Osteocyte (in vitro differentiated cells): ENCODE measurements around the gene EPS8L3. TPM values are rescaled to one million over a fixed set of nuclear protein-coding genes. Genes with fewer than 3 reads are reported as not detected.

Experiments used
- DNase-seq: peaks from one replicate; pipeline ENCODE4 v3.0.0; 2021; ENCODE audit warnings: mixed read lengths; ENCODE audit not compliant: unreplicated experiment; ENCODE audit errors: extremely low spot score
- H3K27ac Mint-ChIP-seq: one replicate; pipeline ENCODE4 v1.8.0; 2021; ENCODE audit warnings: mild to moderate bottlenecking, mixed read lengths; ENCODE audit not compliant: unreplicated experiment
- H3K27me3 Mint-ChIP-seq: one replicate; pipeline ENCODE4 v1.8.0; 2021; ENCODE audit warnings: mixed read lengths; ENCODE audit not compliant: unreplicated experiment
- H3K36me3 Mint-ChIP-seq: one replicate; pipeline ENCODE4 v1.8.0; 2021; ENCODE audit warnings: mixed read lengths; ENCODE audit not compliant: unreplicated experiment
- H3K4me1 Mint-ChIP-seq: one replicate; pipeline ENCODE4 v1.8.0; 2021; ENCODE audit warnings: mixed read lengths; ENCODE audit not compliant: unreplicated experiment
- H3K4me3 Mint-ChIP-seq: one replicate; pipeline ENCODE4 v1.8.0; 2021; ENCODE audit warnings: mild to moderate bottlenecking, moderate library complexity, mixed read lengths; ENCODE audit not compliant: unreplicated experiment
- H3K9me3 Mint-ChIP-seq: one replicate; pipeline ENCODE4 v1.8.0; 2021; ENCODE audit warnings: mixed read lengths; ENCODE audit not compliant: unreplicated experiment
- total RNA-seq: library from RNA; stranded (reverse); gene quantifications from 2 replicates; pipeline ENCODE4 v1.2.1, GENCODE V29; 2021
- TF ChIP-seq, protein P1 (sequence below): fragments of 200-600 bp; sonication (generic); IDR thresholded peaks from 2 replicates; pipeline ENCODE4 v1.5.0; 2021; ENCODE audit warnings: antibody characterized with exemption, mild to moderate bottlenecking, moderate library complexity

Gene EPS8L3
- total RNA-seq, 1 donor from 2014 or later, result not detected

DNA sequence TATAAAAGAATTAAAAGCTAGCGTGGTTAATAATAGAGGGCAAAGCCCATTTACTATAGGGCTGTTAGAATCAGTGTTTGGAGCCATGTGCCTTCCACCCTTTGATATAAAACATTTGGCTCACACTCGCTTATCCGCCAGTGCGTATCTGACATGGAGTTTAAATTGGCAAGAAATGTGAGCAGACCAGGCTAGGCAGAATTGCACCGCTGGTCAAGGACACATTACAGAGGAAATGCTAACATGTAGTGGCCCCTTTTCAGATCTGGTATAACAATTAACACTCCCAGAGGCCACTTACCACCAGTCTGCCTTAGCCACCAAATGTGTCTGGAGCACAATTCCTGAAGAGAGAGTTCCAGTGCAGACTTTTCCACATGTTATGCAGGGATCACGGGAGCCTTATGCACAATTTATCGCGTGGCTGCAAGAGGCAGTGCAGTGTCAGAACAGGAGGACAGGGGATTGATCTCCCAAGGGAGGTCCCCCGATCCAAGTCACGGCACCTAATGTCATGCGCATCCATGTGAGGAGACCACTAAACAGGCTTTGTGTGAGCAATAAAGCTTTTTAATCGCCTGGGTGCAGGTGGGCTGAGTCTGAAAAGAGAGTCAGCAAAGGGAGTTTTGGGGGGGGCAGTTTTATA, 36.9 kb downstream of the EPS8L3 start:
- Mint-ChIP-seq H3K4me1 (peaks cover 14% of the 10 kb centered on the region), H3K36me3 (no peaks in the 10 kb centered on the region), H3K27me3 (peaks cover 2% of the 10 kb centered on the region), H3K27ac (no peak overlapping the region), H3K4me3 (no peak overlapping the region), H3K9me3 (peaks cover 4% of the 10 kb centered on the region)
- TF ChIP-seq, protein P1, sequence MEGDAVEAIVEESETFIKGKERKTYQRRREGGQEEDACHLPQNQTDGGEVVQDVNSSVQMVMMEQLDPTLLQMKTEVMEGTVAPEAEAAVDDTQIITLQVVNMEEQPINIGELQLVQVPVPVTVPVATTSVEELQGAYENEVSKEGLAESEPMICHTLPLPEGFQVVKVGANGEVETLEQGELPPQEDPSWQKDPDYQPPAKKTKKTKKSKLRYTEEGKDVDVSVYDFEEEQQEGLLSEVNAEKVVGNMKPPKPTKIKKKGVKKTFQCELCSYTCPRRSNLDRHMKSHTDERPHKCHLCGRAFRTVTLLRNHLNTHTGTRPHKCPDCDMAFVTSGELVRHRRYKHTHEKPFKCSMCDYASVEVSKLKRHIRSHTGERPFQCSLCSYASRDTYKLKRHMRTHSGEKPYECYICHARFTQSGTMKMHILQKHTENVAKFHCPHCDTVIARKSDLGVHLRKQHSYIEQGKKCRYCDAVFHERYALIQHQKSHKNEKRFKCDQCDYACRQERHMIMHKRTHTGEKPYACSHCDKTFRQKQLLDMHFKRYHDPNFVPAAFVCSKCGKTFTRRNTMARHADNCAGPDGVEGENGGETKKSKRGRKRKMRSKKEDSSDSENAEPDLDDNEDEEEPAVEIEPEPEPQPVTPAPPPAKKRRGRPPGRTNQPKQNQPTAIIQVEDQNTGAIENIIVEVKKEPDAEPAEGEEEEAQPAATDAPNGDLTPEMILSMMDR, result no peak
- no peak for DNase-seq

- H3K27ac Mint-ChIP-seq, result no peak overlapping the region
- H3K27me3 Mint-ChIP-seq, result peaks cover 2% of the 10 kb centered on the region
- peaks cover 14% of the 10 kb centered on the region for H3K4me1 Mint-ChIP-seq
- no peak overlapping the region for H3K4me3 Mint-ChIP-seq
- H3K36me3 Mint-ChIP-seq, result no peaks in the 10 kb centered on the region
- DNase-seq, result no peak
- TF ChIP-seq, protein P1, result no peak
- peaks cover 4% of the 10 kb centered on the region for H3K9me3 Mint-ChIP-seq
Measured at GRCh38 chr1:109726007-109726406, 37.7 kb downstream of the EPS8L3 start.

- H3K4me3 Mint-ChIP-seq, result no peak overlapping the region
- peaks cover 9% of the 10 kb centered on the region for H3K4me1 Mint-ChIP-seq
- peaks cover 4% of the 10 kb centered on the region for H3K9me3 Mint-ChIP-seq
- DNase-seq, result no peak
- peaks cover 2% of the 10 kb centered on the region for H3K27me3 Mint-ChIP-seq
- TF ChIP-seq, protein P1, result no peak
- no peak overlapping the region for H3K27ac Mint-ChIP-seq
- no peaks in the 10 kb centered on the region for H3K36me3 Mint-ChIP-seq
Measured at GRCh38 chr1:109725510-109725909, 38.2 kb downstream of the EPS8L3 start.

- Mint-ChIP-seq H3K9me3 (peaks cover 4% of the 10 kb centered on the region), H3K36me3 (no peaks in the 10 kb centered on the region), H3K27ac (no peak overlapping the region), H3K27me3 (peaks cover 2% of the 10 kb centered on the region), H3K4me1 (peaks cover 8% of the 10 kb centered on the region), H3K4me3 (no peak overlapping the region)
- no peak for DNase-seq
- TF ChIP-seq, protein P1, result no peak
Measured at GRCh38 chr1:109724933-109725332, 38.8 kb downstream of the EPS8L3 start.

- Mint-ChIP-seq H3K27ac (no peak overlapping the region), H3K27me3 (no peaks in the 10 kb centered on the region), H3K36me3 (no peaks in the 10 kb centered on the region), H3K4me3 (no peak overlapping the region), H3K9me3 (peaks cover 4% of the 10 kb centered on the region), H3K4me1 (peaks cover 14% of the 10 kb centered on the region)
- TF ChIP-seq, protein P1, result no peak
- DNase-seq, result no peak
Measured at GRCh38 chr1:109722908-109723691, 40.6 kb downstream of the EPS8L3 start.
